Hepatocyte (in vitro differentiated cells): ENCODE measurements around the gene BAHCC1. TPM values are rescaled to one million over a fixed set of nuclear protein-coding genes. Genes with fewer than 3 reads are reported as not detected.

Experiments
- DNase-seq: peaks from one replicate; pipeline ENCODE4 v3.0.0-alpha.2; 2016; ENCODE audit warnings: low spot score
- H2AFZ ChIP-seq: fragments of 200-600 bp; sonication (generic); 2 replicates; pipeline ENCODE4 v1.6.0; 2016; ENCODE audit warnings: antibody characterized with exemption, mild to moderate bottlenecking
- H3K27ac ChIP-seq: fragments of 200-600 bp; sonication (generic); 2 replicates; pipeline ENCODE4 v1.5.1; 2016; ENCODE audit warnings: mild to moderate bottlenecking
- H3K27me3 ChIP-seq: fragments of 200-600 bp; sonication (generic); 2 replicates; pipeline ENCODE4 v1.6.1; 2016
- H3K36me3 ChIP-seq: fragments of 200-600 bp; sonication (generic); replicated peaks from 2 replicates; pipeline ENCODE4 v1.5.1; 2016; ENCODE audit warnings: low read depth; ENCODE audit not compliant: insufficient read depth
- H3K4me1 ChIP-seq: fragments of 200-600 bp; sonication (generic); 2 replicates; pipeline ENCODE4 v1.5.1; 2016; ENCODE audit warnings: mild to moderate bottlenecking, moderate library complexity; ENCODE audit not compliant: insufficient read depth
- H3K4me2 ChIP-seq: fragments of 200-600 bp; sonication (generic); 2 replicates; pipeline ENCODE4 v1.6.0; 2016
- H3K4me3 ChIP-seq: fragments of 200-600 bp; sonication (generic); 2 replicates; pipeline ENCODE4 v1.5.1; 2016; ENCODE audit warnings: mild to moderate bottlenecking
- H3K79me2 ChIP-seq: fragments of 200-600 bp; sonication (generic); 2 replicates; pipeline ENCODE4 v1.6.0; 2017; ENCODE audit warnings: mild to moderate bottlenecking
- H3K9me2 ChIP-seq: fragments of 200-600 bp; sonication (generic); replicated peaks from 2 replicates; pipeline ENCODE4 v1.6.0; 2017; ENCODE audit warnings: mild to moderate bottlenecking; ENCODE audit not compliant: insufficient read depth
- H3K9me3 ChIP-seq: fragments of 200-600 bp; sonication (generic); 2 replicates; pipeline ENCODE4 v1.5.1; 2016; ENCODE audit warnings: low read depth, mild to moderate bottlenecking
- H4K20me1 ChIP-seq: fragments of 200-600 bp; sonication (generic); 2 replicates; pipeline ENCODE4 v1.6.0; 2016; ENCODE audit warnings: mild to moderate bottlenecking; ENCODE audit not compliant: insufficient read depth, poor library complexity, severe bottlenecking
- EZH2 ChIP-seq: fragments of 200-600 bp; sonication (generic); IDR thresholded peaks from 2 replicates; pipeline ENCODE4 v1.6.1; 2016; ENCODE audit warnings: antibody characterized with exemption, mild to moderate bottlenecking, borderline replicate concordance
- EZH2phosphoT487 ChIP-seq: fragments of 200-600 bp; sonication (generic); IDR thresholded peaks from one replicate; pipeline ENCODE4 v1.6.1; 2018; ENCODE audit warnings: antibody characterized with exemption, mild to moderate bottlenecking, low read depth, moderate library complexity; ENCODE audit not compliant: unreplicated experiment, severe bottlenecking
- WGBS: methylation state at CpG from one replicate; pipeline ENCODE4 v1.1.6; 2016; ENCODE audit warnings: low lambda C conversion rate; ENCODE audit errors: missing lambda C conversion rate; 5-methylcytosine and 5-hydroxymethylcytosine counted together
- polyA plus RNA-seq: library from polyadenylated mRNA; unstranded; fragments of >200 nt; fragmentation: Nextera tagmentation; extraction: Ambion mirVana; gene quantifications from 2 replicates; pipeline ENCODE4 v1.2.1, GENCODE V29; 2016
- total RNA-seq: library from RNA; depleted of rRNA; stranded (reverse); fragments of >200 nt; gene quantifications from 2 replicates; pipeline ENCODE4 v1.2.3, GENCODE V29; 2014
- TF ChIP-seq, protein P1 (sequence below): fragments of 200-600 bp; sonication (generic); IDR thresholded peaks from 2 replicates; pipeline ENCODE4 v1.5.1; 2016; ENCODE audit warnings: antibody characterized with exemption, mild to moderate bottlenecking; ENCODE audit not compliant: poor library complexity

The BAHCC1 gene
- total and polyA plus RNA-seq, 2 experiments from 2014 or later: 6.4 to 6.6 TPM

DNA sequence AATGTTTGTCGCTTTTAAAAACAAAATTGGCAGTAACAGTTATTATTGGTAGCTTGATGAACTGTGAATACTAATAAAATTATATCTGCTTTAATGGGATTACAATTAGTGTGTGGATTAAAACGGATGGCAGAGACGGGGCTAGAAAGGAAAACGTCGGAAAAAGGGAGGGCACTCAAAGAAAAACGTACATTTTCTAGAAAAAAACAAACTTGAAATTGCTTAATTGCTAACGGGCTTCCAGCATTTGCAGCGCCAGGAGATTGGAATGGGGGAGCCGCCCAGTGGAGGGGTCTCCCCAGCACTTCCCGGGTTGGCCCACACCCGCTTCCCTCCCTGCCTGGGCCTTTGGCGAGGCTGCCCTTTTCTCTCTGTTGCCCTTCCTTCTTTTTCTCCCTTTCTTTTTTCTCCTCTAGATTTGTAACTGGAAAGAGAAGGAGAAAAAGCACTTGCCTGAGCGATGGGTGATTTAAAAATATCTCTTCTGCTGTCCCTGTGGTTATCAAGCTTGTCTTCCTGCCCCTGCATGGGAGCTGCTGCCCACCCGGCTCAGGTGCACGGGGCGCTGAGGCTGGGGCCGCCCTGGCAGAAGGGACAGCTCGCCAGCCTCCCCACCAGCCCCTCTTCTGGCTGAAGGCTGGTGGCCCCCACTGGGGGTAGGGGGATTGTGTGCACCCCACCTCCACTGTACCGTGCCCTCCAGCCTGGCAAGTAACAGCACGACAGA lies 5.9 kb downstream of the BAHCC1 start:
- WGBS: 51% methylated on average over 20 of the region's 20 CpGs
- TF ChIP-seq EZH2phosphoT487: no peak
- TF ChIP-seq, protein P1, sequence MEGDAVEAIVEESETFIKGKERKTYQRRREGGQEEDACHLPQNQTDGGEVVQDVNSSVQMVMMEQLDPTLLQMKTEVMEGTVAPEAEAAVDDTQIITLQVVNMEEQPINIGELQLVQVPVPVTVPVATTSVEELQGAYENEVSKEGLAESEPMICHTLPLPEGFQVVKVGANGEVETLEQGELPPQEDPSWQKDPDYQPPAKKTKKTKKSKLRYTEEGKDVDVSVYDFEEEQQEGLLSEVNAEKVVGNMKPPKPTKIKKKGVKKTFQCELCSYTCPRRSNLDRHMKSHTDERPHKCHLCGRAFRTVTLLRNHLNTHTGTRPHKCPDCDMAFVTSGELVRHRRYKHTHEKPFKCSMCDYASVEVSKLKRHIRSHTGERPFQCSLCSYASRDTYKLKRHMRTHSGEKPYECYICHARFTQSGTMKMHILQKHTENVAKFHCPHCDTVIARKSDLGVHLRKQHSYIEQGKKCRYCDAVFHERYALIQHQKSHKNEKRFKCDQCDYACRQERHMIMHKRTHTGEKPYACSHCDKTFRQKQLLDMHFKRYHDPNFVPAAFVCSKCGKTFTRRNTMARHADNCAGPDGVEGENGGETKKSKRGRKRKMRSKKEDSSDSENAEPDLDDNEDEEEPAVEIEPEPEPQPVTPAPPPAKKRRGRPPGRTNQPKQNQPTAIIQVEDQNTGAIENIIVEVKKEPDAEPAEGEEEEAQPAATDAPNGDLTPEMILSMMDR: no peak
- no peak for TF ChIP-seq EZH2
- Histone ChIP-seq H2AFZ (peak overlapping the region; percentile 54), H3K36me3 (no peaks in the 10 kb centered on the region), H3K9me3 (no peaks in the 10 kb centered on the region), H3K79me2 (peaks cover 93% of the 10 kb centered on the region), H3K27ac (peak overlapping the region; percentile 93), H3K4me1 (peaks cover 61% of the 10 kb centered on the region), H3K9me2 (no peaks in the 10 kb centered on the region), H3K4me2 (peak overlapping the region; percentile 95), H3K27me3 (no peaks in the 10 kb centered on the region), H4K20me1 (no peaks in the 10 kb centered on the region), H3K4me3 (peak overlapping the region; percentile 74)
- no peak for DNase-seq

GRCh38 chr17:81401723-81402529 lies 6.7 kb downstream of the BAHCC1 start:
- peak overlapping the region; percentile 93 for H3K27ac ChIP-seq
- H3K79me2 ChIP-seq: peaks cover 93% of the 10 kb centered on the region
- WGBS: 55% methylated on average over 19 of the region's 19 CpGs
- H3K9me2 ChIP-seq: no peaks in the 10 kb centered on the region
- H4K20me1 ChIP-seq: peaks cover 4% of the 10 kb centered on the region
- H3K4me3 ChIP-seq: no peak overlapping the region
- no peak overlapping the region for H2AFZ ChIP-seq
- TF ChIP-seq, protein P1: peak; percentile 37
- no peak for TF ChIP-seq EZH2
- H3K36me3 ChIP-seq: no peaks in the 10 kb centered on the region
- peaks cover 66% of the 10 kb centered on the region for H3K4me1 ChIP-seq
- H3K9me3 ChIP-seq: no peaks in the 10 kb centered on the region
- H3K4me2 ChIP-seq: peak overlapping the region; percentile 95
- no peaks in the 10 kb centered on the region for H3K27me3 ChIP-seq
- DNase-seq: no peak

DNA sequence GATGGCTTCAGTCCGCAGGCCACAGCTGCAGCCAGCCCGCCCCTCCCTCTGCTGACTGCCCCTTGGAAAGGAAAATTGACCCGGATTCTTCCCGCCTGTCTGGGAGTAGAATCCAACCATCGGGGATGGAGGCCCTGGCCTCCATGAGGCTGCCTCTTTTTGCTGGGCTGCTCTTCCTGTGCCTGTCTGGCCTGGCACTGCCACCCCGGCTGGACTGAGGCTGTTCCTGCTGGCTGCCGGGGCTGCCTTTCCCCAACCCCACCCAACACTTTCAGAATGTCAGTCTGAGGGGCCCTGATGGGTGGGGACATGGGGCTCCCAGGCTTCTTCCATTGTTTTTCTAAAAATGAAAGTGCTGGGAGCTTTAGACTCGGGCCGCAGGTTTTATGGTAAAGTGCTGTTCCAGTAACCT lies 7.3 kb downstream of the BAHCC1 start:
- peak overlapping the region; percentile 95 for H3K4me2 ChIP-seq
- peak overlapping the region; percentile 93 for H3K27ac ChIP-seq
- no peaks in the 10 kb centered on the region for H3K9me3 ChIP-seq
- DNase-seq: no peak
- H3K79me2 ChIP-seq: peaks cover 93% of the 10 kb centered on the region
- 70% methylated on average over 9 of the region's 9 CpGs for WGBS
- H3K36me3 ChIP-seq: no peaks in the 10 kb centered on the region
- no peaks in the 10 kb centered on the region for H3K27me3 ChIP-seq
- no peak overlapping the region for H2AFZ ChIP-seq
- H4K20me1 ChIP-seq: peaks cover 4% of the 10 kb centered on the region
- H3K4me1 ChIP-seq: peaks cover 66% of the 10 kb centered on the region
- TF ChIP-seq, protein P1: no peak
- TF ChIP-seq EZH2phosphoT487 (no peak), EZH2 (no peak)
- H3K9me2 ChIP-seq: no peaks in the 10 kb centered on the region
- H3K4me3 ChIP-seq: no peak overlapping the region
